Muscle of leg (tissue), 11 donors: ENCODE results near the gene KIF4A. TPM values are rescaled to one million over a fixed set of nuclear protein-coding genes. Genes with fewer than 3 reads are reported as not detected.
"Not testable (repeated sequence)": the region's sequence is repeated elsewhere in the genome, so short reads cannot be mapped to it uniquely, and the experiment has no call there.

ENCODE experiments used
- DNase-seq: peaks from one replicate; pipeline ENCODE4 v3.0.0; 2013
- H3K27ac ChIP-seq: one replicate; pipeline ENCODE4 v1.5.1; 2013; ENCODE audit warnings: mild to moderate bottlenecking, low read length, control low read depth
- H3K27me3 ChIP-seq: one replicate; pipeline ENCODE4 v1.6.1; 2013; ENCODE audit warnings: low read length; ENCODE audit not compliant: control insufficient read depth, insufficient read depth
- H3K36me3 ChIP-seq: one replicate; pipeline ENCODE4 v1.6.1; 2013; ENCODE audit warnings: low read length; ENCODE audit not compliant: control insufficient read depth, insufficient read depth
- H3K4me1 ChIP-seq: one replicate; pipeline ENCODE4 v1.6.1; 2013; ENCODE audit warnings: low read length; ENCODE audit not compliant: control insufficient read depth, insufficient read depth
- H3K4me3 ChIP-seq: one replicate; pipeline ENCODE4 v1.5.1; 2013; ENCODE audit warnings: low read length, control low read depth
- H3K9me3 ChIP-seq: replicated peaks from 2 replicates; pipeline ENCODE4 v1.6.1; 2013; ENCODE audit warnings: low read depth, low read length; ENCODE audit not compliant: control insufficient read depth
- WGBS: methylation state at CpG from one replicate; pipeline ENCODE4 v1.1.5; 2013; ENCODE audit warnings: missing lambda C conversion rate; ENCODE audit not compliant: insufficient coverage; 5-methylcytosine and 5-hydroxymethylcytosine counted together
- polyA plus RNA-seq, 8 donors: library from polyadenylated mRNA; unstranded; fragments of 120-200 nt; gene quantifications; one replicate each; pipeline versions ENCODE4 v1.2.1 to v1.2.3, GENCODE V29; 2013; ENCODE audit warnings: inconsistent platforms in 1 of 8, low replicate concordance in 1 of 8; ENCODE audit not compliant: insufficient read length in 8 of 8, insufficient read depth in 1 of 8
- total RNA-seq: library from RNA; stranded (reverse); fragments of 120-200 nt; gene quantifications from one replicate; pipeline ENCODE4 v1.2.4, GENCODE V29; 2013

KIF4A gene
- total and polyA plus RNA-seq, 9 donors, result 5.1 to 12.7 (median 8.5) TPM

- 40% methylated on average over 2 of the region's 3 CpGs for WGBS
- Histone ChIP-seq H3K9me3 (no peaks in the 10 kb centered on the region), H3K27ac (no peak overlapping the region), H3K27me3 (peaks cover 2% of the 10 kb centered on the region), H3K4me3 (no peak overlapping the region), H3K4me1 (no peaks in the 10 kb centered on the region), H3K36me3 (no peaks in the 10 kb centered on the region)
- DNase-seq, result no peak
These were observed 35.0 kb upstream of the KIF4A start for GRCh38 chrX:70254909-70255308.

- WGBS, result no CpG with 5 or more reads among the region's 2 CpGs
- Histone ChIP-seq H3K27ac (no peak overlapping the region), H3K27me3 (peaks cover 2% of the 10 kb centered on the region), H3K36me3 (no peaks in the 10 kb centered on the region), H3K4me1 (no peaks in the 10 kb centered on the region), H3K9me3 (no peaks in the 10 kb centered on the region), H3K4me3 (no peak overlapping the region)
- peak; percentile 46 for DNase-seq
These were observed 34.5 kb upstream of the KIF4A start for GRCh38 chrX:70255452-70255851.

GRCh38 chrX:70257423-70258288, 32.2 kb upstream of the KIF4A start:
- H3K36me3 ChIP-seq, result no peaks in the 10 kb centered on the region
- DNase-seq, result no peak
- no peak overlapping the region for H3K27ac ChIP-seq
- no peaks in the 10 kb centered on the region for H3K4me1 ChIP-seq
- H3K4me3 ChIP-seq, result no peak overlapping the region
- H3K27me3 ChIP-seq, result peaks cover 7% of the 10 kb centered on the region
- WGBS, result 71% methylated on average over 2 of the region's 5 CpGs
- H3K9me3 ChIP-seq, result no peaks in the 10 kb centered on the region

- Histone ChIP-seq H3K27ac (no peak within 1 kb of the TSS), H3K9me3 (no peaks in the 10 kb centered on the region), H3K36me3 (no peaks in the 10 kb centered on the region), H3K27me3 (peaks cover 11% of the 10 kb centered on the region), H3K4me1 (no peaks in the 10 kb centered on the region), H3K4me3 (no peak within 1 kb of the TSS)
- DNase-seq, result no peak
- 40% methylated on average over 2 of the region's 4 CpGs for WGBS
These were observed 29.8 kb upstream of the KIF4A start, which contains the start of gene P2RY4 for GRCh38 chrX:70260104-70260503. Gene P2RY4 (minus strand): TSS chrX:70260204. CDS start chrX:70259624, 580 bp downstream.

GRCh38 chrX:70262952-70263567, 26.8 kb upstream of the KIF4A start:
- H3K36me3 ChIP-seq, result no peaks in the 10 kb centered on the region
- no peaks in the 10 kb centered on the region for H3K4me1 ChIP-seq
- H3K4me3 ChIP-seq, result no peak overlapping the region
- peak; percentile 4 for DNase-seq
- WGBS, result 14% methylated on average over 7 of the region's 7 CpGs
- no peak overlapping the region for H3K27ac ChIP-seq
- H3K9me3 ChIP-seq, result no peaks in the 10 kb centered on the region
- H3K27me3 ChIP-seq, result peaks cover 13% of the 10 kb centered on the region

DNA sequence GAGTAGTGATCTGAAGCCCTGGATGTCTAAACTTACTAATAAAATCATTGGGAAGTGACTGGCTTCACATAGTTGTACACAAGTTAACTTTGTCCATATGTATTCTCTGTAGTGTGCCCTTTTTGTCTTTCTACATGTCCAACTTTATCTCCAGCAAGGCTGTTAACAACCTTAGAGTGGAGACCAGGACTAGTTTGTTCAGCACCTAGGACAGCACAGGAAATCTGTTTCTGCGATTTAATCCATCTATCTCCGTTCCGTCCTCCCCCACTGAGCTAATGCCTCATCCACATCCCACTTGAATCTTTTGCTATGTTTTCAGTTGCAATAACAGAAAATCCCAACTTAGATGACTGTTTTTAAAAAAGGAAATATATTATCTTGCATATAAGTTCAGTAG, 25.1 kb upstream of the KIF4A start:
- H3K36me3 ChIP-seq, result no peaks in the 10 kb centered on the region
- no peak for DNase-seq

GRCh38 chrX:70268034-70268433, 21.9 kb upstream of the KIF4A start, which contains the start of gene ARR3:
Gene ARR3 (plus strand): TSS chrX:70268334. CDS start chrX:70269386, 1,052 bp downstream.
- no peak within 1 kb of the TSS for H3K27ac ChIP-seq

More for the DNA sequence above, 25.1 kb upstream of the KIF4A start:
- WGBS, result 70% methylated on average over 1 of the region's 3 CpGs
- H3K27ac ChIP-seq, result no peak overlapping the region
- H3K4me3 ChIP-seq, result no peak overlapping the region
- H3K27me3 ChIP-seq, result peaks cover 13% of the 10 kb centered on the region
- H3K9me3 ChIP-seq, result no peaks in the 10 kb centered on the region
- no peaks in the 10 kb centered on the region for H3K4me1 ChIP-seq

DNA sequence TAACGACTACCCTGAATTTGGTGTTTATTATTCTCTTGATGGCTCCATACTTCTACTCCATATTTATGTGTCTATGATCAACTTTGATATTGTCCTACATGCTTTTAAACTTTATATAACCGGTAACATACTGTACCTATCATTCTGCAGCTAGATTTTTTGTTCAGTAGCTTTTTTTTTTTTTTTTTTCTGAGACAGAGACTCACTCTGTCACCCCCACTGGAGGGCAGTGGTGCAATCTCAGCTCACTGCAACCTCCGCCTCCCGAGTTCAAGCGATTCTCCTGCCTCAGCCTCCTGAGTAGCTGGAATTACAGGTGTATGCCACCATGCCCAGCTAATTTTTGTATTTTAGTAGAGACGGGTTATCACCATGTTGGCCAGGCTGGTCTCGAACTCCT, 15.9 kb upstream of the KIF4A start:
- not testable (repeated sequence) for H3K27ac ChIP-seq, H3K4me1 ChIP-seq, H3K9me3 ChIP-seq, H3K4me3 ChIP-seq, H3K36me3 ChIP-seq, H3K27me3 ChIP-seq, DNase-seq
- WGBS, result 76% methylated on average over 5 of the region's 7 CpGs

More at GRCh38 chrX:70268034-70268433, 21.9 kb upstream of the KIF4A start, which contains the start of gene ARR3:
- H3K4me1 ChIP-seq, result no peaks in the 10 kb centered on the region
- no peak within 1 kb of the TSS for H3K4me3 ChIP-seq
- peaks cover 5% of the 10 kb centered on the region for H3K27me3 ChIP-seq
- no peaks in the 10 kb centered on the region for H3K9me3 ChIP-seq
- no peak for DNase-seq
- H3K36me3 ChIP-seq, result no peaks in the 10 kb centered on the region

DNA sequence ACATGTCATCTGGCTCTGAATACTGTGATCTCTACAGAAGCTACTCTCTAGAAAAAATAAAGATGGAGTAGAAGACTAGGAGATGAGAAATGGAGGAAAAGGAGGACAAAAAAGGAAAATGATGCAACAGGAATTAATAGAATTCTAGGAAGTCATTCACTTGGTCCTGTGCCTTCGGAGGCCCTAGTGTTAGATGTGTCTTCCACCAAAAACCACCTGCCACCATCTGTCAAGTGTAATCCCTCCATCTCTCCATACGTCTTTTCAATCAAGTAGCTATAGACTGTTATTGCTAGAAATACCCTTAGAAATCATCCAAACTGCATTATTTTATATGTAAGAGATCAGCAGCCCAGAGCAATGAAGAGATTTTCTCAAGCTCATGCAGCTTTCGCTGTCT, 10.8 kb upstream of the KIF4A start:
- Histone ChIP-seq H3K9me3 (no peaks in the 10 kb centered on the region), H3K27me3 (peaks cover 3% of the 10 kb centered on the region), H3K36me3 (no peaks in the 10 kb centered on the region), H3K4me3 (no peak overlapping the region), H3K27ac (no peak overlapping the region), H3K4me1 (no peaks in the 10 kb centered on the region)
- no peak for DNase-seq
- no CpG with 5 or more reads among the region's 3 CpGs for WGBS

DNA sequence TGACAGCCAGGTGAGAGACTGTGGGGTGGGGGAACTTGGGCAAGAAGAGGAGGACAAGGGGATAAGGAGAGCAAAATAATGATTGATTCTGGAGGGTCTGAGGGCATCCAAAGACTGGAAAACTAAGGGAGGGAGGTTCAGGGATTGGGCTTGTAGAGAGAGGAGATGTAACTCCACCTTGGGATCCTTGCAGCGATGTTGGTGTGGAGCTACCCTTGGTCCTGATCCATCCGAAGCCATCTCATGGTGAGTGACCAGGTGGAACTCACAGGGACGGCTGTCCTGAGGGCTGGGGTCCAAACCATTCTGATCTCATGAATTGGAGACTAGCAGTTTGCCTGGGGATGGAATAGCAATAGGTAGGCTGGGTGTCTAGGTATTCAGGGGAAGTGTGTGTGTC, 9.3 kb upstream of the KIF4A start:
- Histone ChIP-seq H3K4me3 (no peak overlapping the region), H3K4me1 (no peaks in the 10 kb centered on the region), H3K9me3 (no peaks in the 10 kb centered on the region), H3K27me3 (peaks cover 5% of the 10 kb centered on the region), H3K36me3 (peaks cover 2% of the 10 kb centered on the region), H3K27ac (no peak overlapping the region)
- no peak for DNase-seq
- 69% methylated on average over 3 of the region's 3 CpGs for WGBS
